Epidermal melanocyte (primary cell): Measurements from ENCODE around the gene NUDT1.
A peak's percentile ranks its signal among the peaks of the same experiment; 100 is the strongest.

ENCODE experiments used
- DNase-seq: peaks from one replicate; pipeline ENCODE4 v3.0.0; 2011; ENCODE audit warnings: low spot score; ENCODE audit not compliant: insufficient read length

The NUDT1 gene

GRCh38 chr7:2224491-2224928 lies 17.5 kb upstream of the NUDT1 start:
- no peak for DNase-seq

GRCh38 chr7:2224934-2225333 lies 17.1 kb upstream of the NUDT1 start:
- DNase-seq = no peak

DNA sequence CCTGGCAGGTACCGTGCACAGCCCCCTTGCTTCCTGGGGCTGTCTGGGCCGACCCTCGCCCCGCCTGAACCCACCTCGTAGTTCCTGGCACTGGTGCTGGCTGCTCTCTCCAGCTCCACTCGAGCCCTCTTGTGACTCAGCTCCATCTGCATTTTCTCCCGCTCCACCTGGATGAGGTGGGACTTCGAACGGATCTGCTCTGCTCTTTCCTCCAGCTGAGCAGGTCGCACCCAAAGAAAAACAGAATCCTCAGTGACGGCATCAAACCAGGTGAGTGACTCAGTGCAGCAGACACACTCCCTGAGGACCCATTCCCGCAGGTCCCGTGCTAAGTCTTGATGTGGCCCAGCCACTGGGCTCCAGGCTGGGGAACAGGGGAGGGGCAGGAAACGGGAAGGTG lies 16.7 kb upstream of the NUDT1 start:
- DNase-seq = no peak

GRCh38 chr7:2225830-2226229 lies 16.2 kb upstream of the NUDT1 start:
- no peak for DNase-seq

GRCh38 chr7:2227699-2228098 lies 14.3 kb upstream of the NUDT1 start:
- no peak for DNase-seq

GRCh38 chr7:2228921-2229320 lies 13.1 kb upstream of the NUDT1 start:
- no peak for DNase-seq

DNA sequence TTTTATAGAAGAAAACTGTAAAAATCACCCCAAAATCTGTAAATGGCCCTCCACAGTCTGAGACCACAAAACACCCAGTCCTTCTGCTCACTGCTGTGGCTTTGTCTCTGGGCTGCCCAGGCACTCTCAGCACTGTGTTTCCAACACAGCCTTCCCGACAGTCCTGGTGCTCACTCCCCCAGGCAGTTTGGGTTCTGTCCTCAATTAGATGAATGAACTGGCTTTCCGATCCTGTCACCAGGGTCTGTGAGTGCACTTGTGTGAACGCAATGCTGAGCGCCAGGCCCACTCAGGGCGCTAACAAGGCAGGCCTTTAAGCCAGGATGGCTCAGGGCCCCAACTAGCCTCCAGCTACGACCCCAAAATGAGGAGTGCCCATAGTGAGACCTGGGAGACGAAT lies 12.6 kb upstream of the NUDT1 start:
- no peak for DNase-seq

- no peak for DNase-seq
Observed at GRCh38 chr7:2230226-2230625, 11.8 kb upstream of the NUDT1 start.

DNA sequence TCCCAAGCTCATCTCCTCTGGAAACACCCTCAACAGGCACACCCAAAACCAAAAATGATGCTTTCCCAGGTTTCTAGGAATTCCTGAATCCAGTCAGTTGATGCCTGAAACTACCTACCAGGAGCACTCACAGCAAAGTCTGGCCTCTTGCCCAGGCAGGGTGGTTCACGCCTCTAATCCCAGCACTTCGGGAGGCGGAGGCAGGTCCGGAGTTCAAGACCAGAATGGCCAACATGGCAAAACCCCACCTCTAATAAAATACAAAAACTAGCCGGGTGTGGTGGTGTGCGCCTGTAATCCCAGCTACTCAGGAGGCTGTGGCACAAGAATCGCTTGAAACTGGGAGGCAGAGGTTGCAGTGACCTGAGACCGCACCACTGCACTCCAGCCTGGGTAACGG lies 11.1 kb upstream of the NUDT1 start:
- no peak for DNase-seq

GRCh38 chr7:2231992-2232765 lies 9.8 kb upstream of the NUDT1 start:
- no peak for DNase-seq

- peak; percentile 89 for DNase-seq
Observed at GRCh38 chr7:2232766-2233520, 9.1 kb upstream of the NUDT1 start, which contains the start of gene MAD1L1. MAD1L1 (minus strand) TSS chr7:2232945; CDS start chr7:2230133, 2,812 bp downstream.

DNA sequence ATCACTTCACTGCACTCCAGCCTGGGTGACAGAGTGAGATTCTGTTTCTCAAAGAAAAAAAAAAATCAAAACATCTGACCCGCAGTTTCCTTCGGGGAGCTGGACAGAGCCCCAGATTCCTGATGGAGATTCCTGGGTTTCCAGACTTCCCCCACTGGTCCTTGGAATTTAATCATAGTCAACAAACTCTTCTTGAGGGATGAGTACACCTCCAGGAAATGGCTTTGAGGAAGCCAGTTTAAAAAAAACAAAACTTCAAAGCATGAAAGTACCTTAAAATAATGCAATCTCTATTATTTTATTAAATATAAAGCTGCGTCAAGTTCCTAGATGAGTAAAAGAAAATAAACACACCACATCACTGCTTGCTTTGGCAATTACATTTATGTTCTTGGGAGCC lies 8.1 kb upstream of the NUDT1 start:
- DNase-seq = no peak

DNA sequence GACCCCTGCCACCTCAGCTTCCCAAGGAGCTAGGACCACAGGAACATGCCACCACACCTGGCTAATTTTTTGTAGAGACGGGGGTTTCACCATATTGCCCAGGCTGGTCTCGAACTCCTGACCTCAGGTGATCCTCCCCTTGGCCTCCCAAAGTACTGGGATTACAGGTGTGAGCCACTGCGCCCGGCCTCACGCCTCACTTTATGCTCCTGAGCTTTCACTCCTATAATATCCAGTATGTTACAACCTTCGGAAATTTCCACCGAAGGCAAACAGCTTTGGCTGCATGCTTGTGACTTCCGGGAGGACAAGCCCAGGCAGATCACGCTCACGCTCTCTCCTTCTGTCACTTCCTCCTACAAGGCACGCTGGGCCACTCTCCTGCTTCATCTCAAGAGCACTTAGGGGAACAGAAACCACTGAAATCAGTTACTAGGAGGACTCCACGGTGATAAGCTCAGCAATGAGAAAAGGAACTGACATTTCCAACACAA lies 4.9 kb upstream of the NUDT1 start:
- DNase-seq = no peak

DNA sequence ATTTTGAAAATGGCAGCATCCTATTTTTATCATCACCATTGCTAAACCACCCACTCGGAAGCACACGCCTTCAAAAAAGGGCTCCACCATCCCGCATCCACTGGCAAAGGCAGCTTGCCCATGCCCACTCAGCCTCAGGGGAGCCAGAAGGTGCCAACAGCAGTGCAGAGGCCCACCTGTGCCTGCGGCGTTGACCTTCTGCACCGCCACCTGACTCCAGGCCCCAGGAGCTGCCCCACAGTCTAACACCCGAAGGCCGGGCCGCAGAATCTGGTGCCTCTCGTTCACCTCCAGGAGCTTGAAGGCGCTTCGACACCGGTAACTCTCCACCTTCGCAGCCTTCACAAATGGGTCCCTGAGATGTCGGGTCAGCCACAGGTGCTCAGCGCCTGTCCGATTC lies 2.8 kb upstream of the NUDT1 start:
- DNase-seq = no peak

GRCh38 chr7:2242541-2243429 lies 759 bp downstream of the NUDT1 start:
- no peak for DNase-seq

DNA sequence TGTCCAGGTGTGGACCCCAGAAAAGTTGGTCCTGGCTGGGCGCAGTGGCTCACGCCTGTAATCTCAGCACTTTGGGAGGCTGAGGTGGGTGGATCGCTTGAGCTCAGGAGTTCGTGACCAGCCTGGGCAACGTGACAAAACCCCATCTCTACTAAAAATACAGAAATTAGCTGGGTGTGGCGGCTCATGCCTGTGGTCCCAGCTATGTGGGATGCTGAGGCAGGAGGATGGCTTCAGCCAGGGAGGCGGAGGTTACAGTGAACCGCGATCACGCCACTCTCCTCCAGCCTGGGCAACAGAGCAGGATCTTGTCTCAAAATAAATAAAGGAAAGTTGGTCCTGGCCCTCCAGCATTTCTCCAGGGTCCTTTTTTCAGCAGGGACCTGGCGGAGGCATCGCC lies 1.4 kb downstream of the NUDT1 start:
- DNase-seq = no peak

DNA sequence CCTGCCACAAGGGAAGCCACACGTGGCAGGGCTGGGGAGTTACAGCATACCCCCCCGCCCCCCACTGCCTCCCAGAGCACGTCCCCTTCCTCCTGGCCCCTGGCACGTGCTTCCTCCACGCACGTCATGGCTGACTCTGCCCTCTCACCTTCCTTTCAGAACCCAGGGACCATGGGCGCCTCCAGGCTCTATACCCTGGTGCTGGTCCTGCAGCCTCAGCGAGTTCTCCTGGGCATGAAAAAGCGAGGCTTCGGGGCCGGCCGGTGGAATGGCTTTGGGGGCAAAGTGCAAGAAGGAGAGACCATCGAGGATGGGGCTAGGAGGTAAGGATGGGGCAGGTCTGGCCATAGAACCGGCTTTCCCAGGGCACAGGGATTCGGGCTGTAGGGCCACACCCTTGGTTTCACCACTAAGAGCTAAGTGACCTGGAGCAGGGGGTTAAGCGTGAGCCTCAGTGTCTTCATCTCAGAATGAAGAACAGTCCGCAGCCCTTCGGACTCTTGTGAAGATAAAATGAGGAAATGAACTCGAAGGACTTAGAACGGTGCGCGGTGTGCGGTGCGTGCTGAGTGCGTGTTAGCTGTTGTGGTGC lies 2.5 kb downstream of the NUDT1 start:
- DNase-seq = no peak

- no peak for DNase-seq
Observed at GRCh38 chr7:2245883-2246675, 4.1 kb downstream of the NUDT1 start.

DNA sequence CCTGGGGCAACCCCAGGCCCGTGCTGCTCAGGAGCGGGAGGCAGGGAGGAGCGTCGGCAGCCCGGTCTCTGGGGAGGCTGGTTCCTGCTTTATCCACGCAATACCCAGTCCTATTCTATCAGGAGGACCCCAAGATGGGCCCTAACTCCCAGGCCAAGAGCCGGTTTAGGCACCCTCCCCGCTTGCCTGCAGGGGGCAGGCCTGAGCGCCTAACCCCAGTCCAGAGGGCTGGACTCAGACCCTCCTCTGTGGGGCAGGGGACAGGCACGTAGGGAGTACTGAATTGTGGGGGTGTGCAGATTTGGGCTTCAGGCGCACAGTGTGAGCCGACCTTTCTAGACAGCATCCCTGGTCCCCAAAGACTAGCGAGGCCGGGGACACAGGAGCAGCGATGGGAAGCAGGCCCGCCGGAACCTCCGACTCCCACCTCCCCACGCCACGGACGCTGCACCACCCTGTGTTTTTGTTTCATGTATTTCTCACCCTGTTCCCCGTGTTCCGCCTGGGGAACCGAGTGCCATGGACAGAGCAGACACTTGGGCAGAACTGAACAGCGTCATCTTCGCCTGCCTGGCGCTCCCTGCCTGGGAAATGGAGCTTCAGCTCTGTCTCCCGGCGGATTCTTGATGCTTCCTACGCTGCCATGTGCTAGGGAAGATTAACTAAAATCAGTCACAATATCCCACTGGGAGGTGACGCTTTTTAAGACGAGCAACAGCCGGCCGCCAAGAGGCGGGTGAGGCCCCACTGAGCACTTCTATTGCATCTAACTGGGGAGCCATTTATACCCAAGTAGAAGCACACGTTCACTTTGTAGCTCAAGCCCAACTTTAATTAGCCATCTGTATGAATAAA lies 5.3 kb downstream of the NUDT1 start:
- DNase-seq = no peak
